Trophoblast cell (in vitro differentiated cells and primary cell): Measurements from ENCODE around the gene SPRR2A.
"Not testable (repeated sequence)": the region's sequence is repeated elsewhere in the genome, so short reads cannot be mapped to it uniquely, and the experiment has no call there.

Experiments used
- DNase-seq, 2 donors: peaks; one replicate each; pipeline ENCODE4 v3.0.0-alpha.2; 2016
- H2AFZ ChIP-seq: 2 replicates; pipeline ENCODE4 v1.6.1; 2013; ENCODE audit warnings: low read length, moderate library complexity, mild to moderate bottlenecking; ENCODE audit not compliant: insufficient read depth, poor library complexity
- H2AK5ac ChIP-seq: 2 replicates; pipeline ENCODE4 v1.6.1; 2013; ENCODE audit warnings: mild to moderate bottlenecking, low read length
- H2BK120ac ChIP-seq: 2 replicates; pipeline ENCODE4 v1.6.1; 2013; ENCODE audit warnings: low read length, mild to moderate bottlenecking, moderate library complexity; ENCODE audit not compliant: insufficient read depth, poor library complexity
- H2BK12ac ChIP-seq: 2 replicates; pipeline ENCODE4 v1.6.1; 2013; ENCODE audit warnings: mild to moderate bottlenecking, low read length, moderate library complexity
- H2BK5ac ChIP-seq: 2 replicates; pipeline ENCODE4 v1.6.1; 2013; ENCODE audit warnings: low read length, low read depth, moderate library complexity, mild to moderate bottlenecking; ENCODE audit not compliant: poor library complexity
- H3K14ac ChIP-seq: 2 replicates; pipeline ENCODE4 v1.6.1; 2013; ENCODE audit warnings: mild to moderate bottlenecking, low read length
- H3K18ac ChIP-seq: 2 replicates; pipeline ENCODE4 v1.6.1; 2013; ENCODE audit warnings: mild to moderate bottlenecking, low read length
- H3K23ac ChIP-seq: 2 replicates; pipeline ENCODE4 v1.6.1; 2013; ENCODE audit warnings: low read length
- H3K27ac ChIP-seq: 2 replicates; pipeline ENCODE4 v1.5.1; 2013; ENCODE audit warnings: low read depth, mild to moderate bottlenecking, inconsistent platforms, low read length, moderate library complexity
- H3K27me3 ChIP-seq: 2 replicates; pipeline ENCODE4 v1.6.1; 2013; ENCODE audit warnings: inconsistent platforms, mild to moderate bottlenecking, low read length, moderate library complexity; ENCODE audit not compliant: insufficient read depth
- H3K36me3 ChIP-seq, 2 experiments: 1 replicate in 1 of 2; 2 replicates in 1 of 2; pipeline ENCODE4 v1.6.1; 2013; ENCODE audit warnings: low read length in 2 of 2, mild to moderate bottlenecking in 2 of 2, moderate library complexity in 1 of 2; ENCODE audit not compliant: insufficient read depth in 2 of 2, control insufficient read depth in 1 of 2
- H3K4ac ChIP-seq: 2 replicates; pipeline ENCODE4 v1.6.1; 2013; ENCODE audit warnings: low read depth, mild to moderate bottlenecking, low read length, moderate library complexity
- H3K4me1 ChIP-seq, 2 experiments: 1 replicate in 1 of 2; 2 replicates in 1 of 2; pipeline ENCODE4 v1.6.1; 2013; ENCODE audit warnings: low read length in 2 of 2, mild to moderate bottlenecking in 2 of 2, moderate library complexity in 1 of 2; ENCODE audit not compliant: insufficient read depth in 2 of 2, control insufficient read depth in 1 of 2
- H3K4me2 ChIP-seq: 2 replicates; pipeline ENCODE4 v1.6.1; 2013; ENCODE audit warnings: inconsistent platforms, mild to moderate bottlenecking, low read length, moderate library complexity
- H3K4me3 ChIP-seq: 2 replicates; pipeline ENCODE4 v1.5.1; 2013; ENCODE audit warnings: mild to moderate bottlenecking, low read depth, low read length, inconsistent platforms
- H3K79me1 ChIP-seq: one replicate; pipeline ENCODE4 v1.6.1; 2013; ENCODE audit warnings: low read length
- H3K79me2 ChIP-seq: 2 replicates; pipeline ENCODE4 v1.6.1; 2013; ENCODE audit warnings: low read length, mild to moderate bottlenecking; ENCODE audit not compliant: control insufficient read depth, insufficient read depth, poor library complexity
- H3K9ac ChIP-seq: 2 replicates; pipeline ENCODE4 v1.6.1; 2013; ENCODE audit warnings: mild to moderate bottlenecking, low read length
- H3K9me3 ChIP-seq: 2 replicates; pipeline ENCODE4 v1.6.1; 2013; ENCODE audit warnings: low read depth, mild to moderate bottlenecking, control low read depth, inconsistent platforms, low read length; ENCODE audit not compliant: insufficient read depth
- H4K12ac ChIP-seq: 2 replicates; pipeline ENCODE4 v1.6.1; 2013; ENCODE audit warnings: low read depth, mild to moderate bottlenecking, low read length, moderate library complexity
- H4K8ac ChIP-seq: 2 replicates; pipeline ENCODE4 v1.6.1; 2013; ENCODE audit warnings: low read depth, mild to moderate bottlenecking, low read length, moderate library complexity
- H4K91ac ChIP-seq: one replicate; pipeline ENCODE4 v1.6.1; 2013; ENCODE audit warnings: low read depth, mild to moderate bottlenecking, low read length, moderate library complexity
- WGBS: extraction: QIAGEN DNeasy Blood & Tissue Kit; methylation state at CpG from one replicate; pipeline ENCODE4 v1.1.7; 2013; ENCODE audit warnings: missing lambda C conversion rate; ENCODE audit not compliant: insufficient read length, insufficient coverage; ENCODE audit errors: extremely low coverage; 5-methylcytosine and 5-hydroxymethylcytosine counted together

SPRR2A gene

DNA sequence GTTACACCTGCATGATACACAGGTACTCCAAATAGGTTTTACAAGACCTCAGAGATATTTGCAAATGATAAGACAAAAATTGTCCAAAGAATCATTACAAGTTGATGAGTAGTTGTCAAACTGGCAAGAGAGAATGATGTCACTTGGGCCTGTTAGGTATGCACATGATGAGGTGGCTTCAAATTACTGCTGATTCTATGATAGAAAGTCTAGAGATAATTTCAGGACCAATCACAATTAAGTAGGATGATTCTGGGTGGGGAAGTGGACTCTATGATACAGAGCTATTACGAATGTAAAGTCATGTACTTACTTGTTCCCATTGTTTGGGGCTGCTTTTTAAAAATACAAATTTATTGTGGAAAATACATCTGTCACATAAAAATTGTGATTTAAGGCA, 31.5 kb downstream of the SPRR2A start:
- no peak overlapping the region for H2BK120ac ChIP-seq
- no peak overlapping the region for H3K4me3 ChIP-seq
- H2BK12ac ChIP-seq: no peak overlapping the region
- H3K36me3 ChIP-seq: no peaks in the 10 kb centered on the region
- H3K9ac ChIP-seq: no peak overlapping the region
- H3K4me2 ChIP-seq: no peak overlapping the region
- H3K79me1 ChIP-seq: no peaks in the 10 kb centered on the region
- no peak overlapping the region for H4K8ac ChIP-seq
- H3K27me3 ChIP-seq: no peaks in the 10 kb centered on the region
- H4K12ac ChIP-seq: no peak overlapping the region
- no peak overlapping the region for H2AK5ac ChIP-seq
- H2BK5ac ChIP-seq: no peak overlapping the region
- WGBS: no CpG with 5 or more reads among the region's 1 CpG
- H3K79me2 ChIP-seq: no peaks in the 10 kb centered on the region
- H3K14ac ChIP-seq: no peak overlapping the region
- H4K91ac ChIP-seq: no peak overlapping the region
- peak; percentile 1 to 44 for DNase-seq
- no peak overlapping the region for H3K18ac ChIP-seq
- no peaks in the 10 kb centered on the region for H3K4me1 ChIP-seq
- no peaks in the 10 kb centered on the region for H3K9me3 ChIP-seq
- H3K23ac ChIP-seq: no peak overlapping the region
- H3K4ac ChIP-seq: no peak overlapping the region
- no peak overlapping the region for H3K27ac ChIP-seq
- H2AFZ ChIP-seq: no peak overlapping the region

DNA sequence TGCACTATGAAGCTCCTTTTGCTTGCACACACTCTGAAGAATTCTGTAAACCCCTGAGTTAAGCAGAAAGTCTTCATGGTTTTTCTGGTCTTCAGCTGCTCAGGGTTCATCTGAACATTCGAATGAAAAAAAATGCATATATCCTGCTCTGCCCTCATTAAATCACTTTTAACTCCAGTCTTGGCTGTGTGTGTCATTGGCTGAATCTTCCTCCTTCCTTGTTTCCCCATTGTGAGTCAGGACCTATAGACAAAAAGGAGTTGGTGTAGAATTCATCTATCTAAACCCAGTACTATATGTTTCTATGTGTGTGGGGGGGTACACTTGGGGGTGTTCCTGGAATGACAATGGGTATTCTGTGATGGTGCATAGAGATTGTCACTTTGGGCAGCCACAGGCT, 32.9 kb downstream of the SPRR2A start:
- Histone ChIP-seq H3K27me3 (no peaks in the 10 kb centered on the region), H3K79me1 (no peaks in the 10 kb centered on the region), H2AK5ac (no peak overlapping the region), H3K18ac (no peak overlapping the region), H3K9me3 (no peaks in the 10 kb centered on the region), H3K36me3 (no peaks in the 10 kb centered on the region), H3K27ac (no peak overlapping the region), H2BK120ac (no peak overlapping the region), H4K12ac (no peak overlapping the region), H4K91ac (no peak overlapping the region), H2AFZ (no peak overlapping the region), H3K4me1 (no peaks in the 10 kb centered on the region), H4K8ac (no peak overlapping the region), H3K23ac (no peak overlapping the region), H3K79me2 (no peaks in the 10 kb centered on the region), H3K4me3 (no peak overlapping the region), H3K9ac (no peak overlapping the region), H2BK5ac (no peak overlapping the region), H3K14ac (no peak overlapping the region), H3K4ac (no peak overlapping the region), H2BK12ac (no peak overlapping the region), H3K4me2 (no peak overlapping the region)
- no peak for DNase-seq
- no CpG with 5 or more reads among the region's 1 CpG for whole genome bisulfite sequencing

DNA sequence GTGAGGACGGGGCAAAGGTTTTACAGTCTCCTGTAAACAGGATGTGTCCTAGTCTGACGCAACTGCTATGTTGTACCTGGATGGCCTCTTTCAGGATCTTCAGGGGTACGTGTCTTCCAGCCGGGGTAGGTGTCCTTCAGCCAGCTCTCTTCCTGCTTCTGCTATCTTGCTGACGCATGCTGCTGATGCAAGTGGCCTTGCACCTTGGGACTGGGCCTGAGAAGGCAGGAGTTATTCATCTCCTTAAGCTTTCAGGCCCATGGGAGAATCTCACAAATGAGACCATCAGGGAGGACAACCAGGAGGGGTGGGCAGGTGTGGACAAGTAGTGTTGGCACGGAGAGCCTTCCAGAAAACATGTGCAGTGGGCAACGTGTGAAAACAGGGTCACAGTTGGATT, 34.2 kb downstream of the SPRR2A start:
- Histone ChIP-seq H3K79me1 (no peaks in the 10 kb centered on the region), H3K23ac (no peak overlapping the region), H3K27ac (no peak overlapping the region), H4K8ac (no peak overlapping the region), H3K9me3 (no peaks in the 10 kb centered on the region), H4K91ac (no peak overlapping the region), H3K4ac (no peak overlapping the region), H4K12ac (no peak overlapping the region), H3K9ac (no peak overlapping the region), H3K36me3 (no peaks in the 10 kb centered on the region), H2BK120ac (no peak overlapping the region), H3K4me3 (no peak overlapping the region), H3K79me2 (no peaks in the 10 kb centered on the region), H3K27me3 (no peaks in the 10 kb centered on the region), H3K18ac (no peak overlapping the region), H2BK5ac (no peak overlapping the region), H3K4me1 (no peaks in the 10 kb centered on the region), H3K4me2 (no peak overlapping the region), H2AFZ (no peak overlapping the region), H2BK12ac (no peak overlapping the region), H2AK5ac (no peak overlapping the region), H3K14ac (no peak overlapping the region)
- WGBS: no CpG with 5 or more reads among the region's 7 CpGs
- no peak for DNase-seq

DNA sequence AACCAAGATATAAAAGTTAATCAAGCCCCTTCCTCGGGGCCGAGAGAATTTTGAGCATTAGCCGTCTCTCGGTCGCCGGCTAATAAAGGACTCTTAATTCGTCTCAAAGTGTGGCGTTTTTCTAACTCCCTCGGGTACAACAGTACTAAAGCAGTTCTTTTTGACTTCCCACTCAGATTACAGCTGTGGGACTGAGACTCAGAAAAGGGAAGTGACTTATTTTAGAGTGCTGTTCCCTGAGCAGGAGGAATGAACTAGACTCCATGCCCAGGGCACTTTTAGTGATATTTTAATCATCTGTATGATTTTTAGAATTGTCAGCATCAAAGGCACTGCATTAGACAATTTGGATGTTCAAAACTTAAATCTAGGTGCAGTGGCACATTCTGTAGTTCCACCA, 35.0 kb downstream of the SPRR2A start:
- H3K4me3 ChIP-seq, H3K4me2 ChIP-seq, H4K91ac ChIP-seq, H3K27me3 ChIP-seq, H3K4me1 ChIP-seq, DNase-seq, H3K27ac ChIP-seq, H3K36me3 ChIP-seq, H3K79me1 ChIP-seq, H3K23ac ChIP-seq, H3K9ac ChIP-seq, H3K79me2 ChIP-seq, H2AFZ ChIP-seq, H2BK12ac ChIP-seq, H2BK120ac ChIP-seq, H3K9me3 ChIP-seq, H3K18ac ChIP-seq, H4K8ac ChIP-seq, H2BK5ac ChIP-seq, H2AK5ac ChIP-seq, H4K12ac ChIP-seq, H3K14ac ChIP-seq, H3K4ac ChIP-seq: not testable (repeated sequence)
- WGBS: no CpG with 5 or more reads among the region's 9 CpGs
